DOHH2 (cell line): ENCODE data around the gene ANKRD28.

Source experiments
- H3F3A ChIP-seq: fragments of 200-600 bp; sonication (generic), shearing (Covaris generic); 2 replicates; pipeline ENCODE4 v1.6.0; 2016; ENCODE audit warnings: antibody characterized with exemption, mild to moderate bottlenecking; ENCODE audit not compliant: control insufficient read depth, insufficient read depth
- H3K27ac ChIP-seq: fragments of 200-600 bp; sonication (generic); 2 replicates; pipeline ENCODE4 v1.5.1; 2014; ENCODE audit warnings: low read depth, mild to moderate bottlenecking, low read length, moderate library complexity
- H3K27me3 ChIP-seq: fragments of 200-600 bp; sonication (generic); 2 replicates; pipeline ENCODE4 v1.6.1; 2014; ENCODE audit warnings: mild to moderate bottlenecking, low read length, mixed read lengths; ENCODE audit not compliant: control insufficient read depth
- H3K36me3 ChIP-seq: fragments of 200-600 bp; sonication (generic); 2 replicates; pipeline ENCODE4 v1.6.1; 2014; ENCODE audit warnings: mild to moderate bottlenecking, low read length, moderate library complexity, mixed read lengths; ENCODE audit not compliant: control insufficient read depth
- H3K4me1 ChIP-seq: fragments of 200-600 bp; sonication (generic); 2 replicates; pipeline ENCODE4 v1.6.1; 2014; ENCODE audit warnings: mild to moderate bottlenecking, low read length, mixed read lengths; ENCODE audit not compliant: control insufficient read depth
- H3K4me2 ChIP-seq: fragments of 200-600 bp; sonication (generic); 2 replicates; pipeline ENCODE4 v1.6.0; 2014; ENCODE audit warnings: mild to moderate bottlenecking, low read length, moderate library complexity
- H3K4me3 ChIP-seq: fragments of 200-600 bp; sonication (generic); 2 replicates; pipeline ENCODE4 v1.5.1; 2014; ENCODE audit warnings: mild to moderate bottlenecking, low read length, mixed read lengths
- H3K79me2 ChIP-seq: fragments of 200-600 bp; sonication (generic); 2 replicates; pipeline ENCODE4 v1.6.1; 2014; ENCODE audit warnings: mild to moderate bottlenecking, low read length, mixed read lengths; ENCODE audit not compliant: control insufficient read depth
- H3K9me2 ChIP-seq: fragments of 200-600 bp; sonication (generic); replicated peaks from 2 replicates; pipeline ENCODE4 v1.6.1; 2014; ENCODE audit warnings: mild to moderate bottlenecking, low read length, mixed read lengths; ENCODE audit not compliant: control insufficient read depth
- H3K9me3 ChIP-seq: fragments of 200-600 bp; sonication (generic); 2 replicates; pipeline ENCODE4 v1.6.1; 2014; ENCODE audit warnings: antibody characterized with exemption, low read length, mixed read lengths; ENCODE audit not compliant: control insufficient read depth, insufficient read depth
- H4K20me1 ChIP-seq: fragments of 200-600 bp; sonication (generic); 2 replicates; pipeline ENCODE4 v1.6.0; 2014; ENCODE audit warnings: low read depth, mild to moderate bottlenecking, antibody characterized with exemption, low read length, moderate library complexity; ENCODE audit not compliant: control insufficient read depth, insufficient read depth
- CTCF ChIP-seq: fragments of 200-600 bp; sonication (generic); IDR thresholded peaks from one replicate; pipeline ENCODE4 v1.5.1; 2014; ENCODE audit warnings: antibody characterized with exemption, mild to moderate bottlenecking, low read depth, low read length; ENCODE audit not compliant: poor library complexity, severe bottlenecking
- EZH2phosphoT487 ChIP-seq: fragments of 200-600 bp; sonication (generic); IDR thresholded peaks from 2 replicates; pipeline ENCODE4 v1.6.1; 2017; ENCODE audit warnings: borderline replicate concordance, mild to moderate bottlenecking, antibody characterized with exemption, low read length, moderate library complexity, mixed read lengths

Gene ANKRD28

GRCh38 chr3:15771444-15771843 is 26.3 kb downstream of the ANKRD28 start:
- H3K4me2 ChIP-seq: no peak overlapping the region
- TF ChIP-seq EZH2phosphoT487 (no peak), CTCF (no peak)
- no peaks in the 10 kb centered on the region for H3F3A ChIP-seq
- H4K20me1 ChIP-seq: no peaks in the 10 kb centered on the region
- H3K4me3 ChIP-seq: no peak overlapping the region
- 0 out of 2 replicates have a peak, but pooled peaks cover 5% of the 10 kb centered on the region for H3K36me3 ChIP-seq
- H3K27me3 ChIP-seq: no peaks in the 10 kb centered on the region
- no peak overlapping the region for H3K27ac ChIP-seq
- peaks cover 57% of the 10 kb centered on the region for H3K79me2 ChIP-seq
- H3K9me2 ChIP-seq: no peaks in the 10 kb centered on the region
- H3K9me3 ChIP-seq: no peaks in the 10 kb centered on the region
- H3K4me1 ChIP-seq: no peaks in the 10 kb centered on the region

GRCh38 chr3:15769256-15769915 is 28.4 kb downstream of the ANKRD28 start:
- Histone ChIP-seq H3F3A (no peaks in the 10 kb centered on the region), H3K27ac (no peak overlapping the region), H3K9me2 (no peaks in the 10 kb centered on the region), H3K4me1 (no peaks in the 10 kb centered on the region), H3K4me3 (no peak overlapping the region), H3K36me3 (peaks cover 7% of the 10 kb centered on the region; the same call in 1 of the 2 replicates), H3K27me3 (no peaks in the 10 kb centered on the region), H4K20me1 (no peaks in the 10 kb centered on the region), H3K79me2 (peaks cover 48% of the 10 kb centered on the region), H3K4me2 (no peak overlapping the region), H3K9me3 (no peaks in the 10 kb centered on the region)
- TF ChIP-seq EZH2phosphoT487 (no peak), CTCF (no peak)

GRCh38 chr3:15768421-15769255 is 29.1 kb downstream of the ANKRD28 start:
- H3K36me3 ChIP-seq: peaks cover 10% of the 10 kb centered on the region
- no peak overlapping the region for H3K27ac ChIP-seq
- no peaks in the 10 kb centered on the region for H3K4me1 ChIP-seq

More at GRCh38 chr3:15768421-15769255, 29.1 kb downstream of the ANKRD28 start:
- Histone ChIP-seq H3K9me3 (no peaks in the 10 kb centered on the region), H3K27me3 (no peaks in the 10 kb centered on the region), H3F3A (no peaks in the 10 kb centered on the region), H3K79me2 (peaks cover 43% of the 10 kb centered on the region), H3K9me2 (no peaks in the 10 kb centered on the region), H3K4me2 (no peak overlapping the region), H4K20me1 (no peaks in the 10 kb centered on the region), H3K4me3 (no peak overlapping the region)
- no peak for TF ChIP-seq EZH2phosphoT487
- TF ChIP-seq CTCF: no peak
